NCI-H1436 (cell line): Measurements from ENCODE around the gene MTERF4.

Experiments used
- DNase-seq: peaks from one replicate; lab custom pipeline; 2025; lab: John Stamatoyannopoulos, UW

The MTERF4 gene

GRCh38 chr2:241133436-241133820, 31.3 kb upstream of the MTERF4 start:
- no peak for DNase-seq

- no peak for DNase-seq
These were observed 30.7 kb upstream of the MTERF4 start for GRCh38 chr2:241132538-241133435.

GRCh38 chr2:241131531-241131930, 29.4 kb upstream of the MTERF4 start:
- DNase-seq = no peak

GRCh38 chr2:241130316-241130715, 28.2 kb upstream of the MTERF4 start:
- DNase-seq = no peak

- DNase-seq = no peak
These were observed 27.2 kb upstream of the MTERF4 start for GRCh38 chr2:241129086-241129871.

- DNase-seq = no peak
These were observed 26.2 kb upstream of the MTERF4 start for GRCh38 chr2:241128266-241128665.

- DNase-seq = no peak
These were observed 24.7 kb upstream of the MTERF4 start for GRCh38 chr2:241126771-241127202.

GRCh38 chr2:241126201-241126611, 24.1 kb upstream of the MTERF4 start:
- DNase-seq = no peak

- DNase-seq = no peak
These were observed 23.5 kb upstream of the MTERF4 start for GRCh38 chr2:241125626-241126025.

GRCh38 chr2:241123816-241124536, 21.9 kb upstream of the MTERF4 start:
- no peak for DNase-seq

- no peak for DNase-seq
These were observed 20.4 kb upstream of the MTERF4 start for GRCh38 chr2:241122376-241123002.

GRCh38 chr2:241121008-241121407, 18.9 kb upstream of the MTERF4 start:
- no peak for DNase-seq

- no peak for DNase-seq
These were observed 18.4 kb upstream of the MTERF4 start for GRCh38 chr2:241120440-241120839.

GRCh38 chr2:241118737-241119505, 16.8 kb upstream of the MTERF4 start:
- DNase-seq = no peak

GRCh38 chr2:241116606-241117560, 14.8 kb upstream of the MTERF4 start:
- DNase-seq = no peak

GRCh38 chr2:241115361-241115760, 13.3 kb upstream of the MTERF4 start:
- no peak for DNase-seq

- no peak for DNase-seq
These were observed 12.7 kb upstream of the MTERF4 start for GRCh38 chr2:241114836-241115235.

GRCh38 chr2:241112592-241112991, 10.5 kb upstream of the MTERF4 start:
- DNase-seq = no peak

GRCh38 chr2:241112046-241112445, 10.0 kb upstream of the MTERF4 start:
- DNase-seq = no peak

- no peak for DNase-seq
These were observed 9.3 kb upstream of the MTERF4 start for GRCh38 chr2:241111440-241111805.
